HL-60 (cell line): ENCODE data around the gene TDRD9.

Experiments
- GABPA ChIP-seq: IDR thresholded peaks from 2 replicates; pipeline ENCODE4 v1.6.1; 2012; ENCODE audit warnings: low read depth
- TF ChIP-seq, protein P1 (sequence below): IDR thresholded peaks from one replicate; pipeline ENCODE4 v1.5.1; 2011; ENCODE audit warnings: low read length, control low read depth, inconsistent platforms; ENCODE audit not compliant: insufficient read depth

GRCh38 chr14:104019806-104020205, 91.5 kb downstream of the TDRD9 start:
- TF ChIP-seq, protein P1, sequence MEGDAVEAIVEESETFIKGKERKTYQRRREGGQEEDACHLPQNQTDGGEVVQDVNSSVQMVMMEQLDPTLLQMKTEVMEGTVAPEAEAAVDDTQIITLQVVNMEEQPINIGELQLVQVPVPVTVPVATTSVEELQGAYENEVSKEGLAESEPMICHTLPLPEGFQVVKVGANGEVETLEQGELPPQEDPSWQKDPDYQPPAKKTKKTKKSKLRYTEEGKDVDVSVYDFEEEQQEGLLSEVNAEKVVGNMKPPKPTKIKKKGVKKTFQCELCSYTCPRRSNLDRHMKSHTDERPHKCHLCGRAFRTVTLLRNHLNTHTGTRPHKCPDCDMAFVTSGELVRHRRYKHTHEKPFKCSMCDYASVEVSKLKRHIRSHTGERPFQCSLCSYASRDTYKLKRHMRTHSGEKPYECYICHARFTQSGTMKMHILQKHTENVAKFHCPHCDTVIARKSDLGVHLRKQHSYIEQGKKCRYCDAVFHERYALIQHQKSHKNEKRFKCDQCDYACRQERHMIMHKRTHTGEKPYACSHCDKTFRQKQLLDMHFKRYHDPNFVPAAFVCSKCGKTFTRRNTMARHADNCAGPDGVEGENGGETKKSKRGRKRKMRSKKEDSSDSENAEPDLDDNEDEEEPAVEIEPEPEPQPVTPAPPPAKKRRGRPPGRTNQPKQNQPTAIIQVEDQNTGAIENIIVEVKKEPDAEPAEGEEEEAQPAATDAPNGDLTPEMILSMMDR = no peak
- no peak for TF ChIP-seq GABPA
